Fibroblast of villous mesenchyme (primary cell): Measurements from ENCODE around the gene KPNA1. TPM values are rescaled to one million over a fixed set of nuclear protein-coding genes. Genes with fewer than 3 reads are reported as not detected.

ENCODE experiments used
- DNase-seq: peaks from one replicate; pipeline ENCODE4 v3.0.0-alpha.2; 2010; ENCODE audit warnings: low read depth
- H3K4me3 ChIP-seq: 2 replicates; pipeline ENCODE4 v1.5.1; 2011; ENCODE audit warnings: low read depth, mild to moderate bottlenecking, low read length
- total RNA-seq: library from RNA; depleted of rRNA; stranded (reverse); fragments of >200 nt; gene quantifications from 2 replicates; pipeline ENCODE4 v1.2.3, GENCODE V29; 2012
- TF ChIP-seq, protein P1 (sequence below): IDR thresholded peaks from 2 replicates; pipeline ENCODE4 v1.5.1; 2012; ENCODE audit warnings: low read depth, mild to moderate bottlenecking, low read length; ENCODE audit not compliant: insufficient read depth

KPNA1 gene
- total RNA-seq, 1 donor = 44.0 TPM

DNA sequence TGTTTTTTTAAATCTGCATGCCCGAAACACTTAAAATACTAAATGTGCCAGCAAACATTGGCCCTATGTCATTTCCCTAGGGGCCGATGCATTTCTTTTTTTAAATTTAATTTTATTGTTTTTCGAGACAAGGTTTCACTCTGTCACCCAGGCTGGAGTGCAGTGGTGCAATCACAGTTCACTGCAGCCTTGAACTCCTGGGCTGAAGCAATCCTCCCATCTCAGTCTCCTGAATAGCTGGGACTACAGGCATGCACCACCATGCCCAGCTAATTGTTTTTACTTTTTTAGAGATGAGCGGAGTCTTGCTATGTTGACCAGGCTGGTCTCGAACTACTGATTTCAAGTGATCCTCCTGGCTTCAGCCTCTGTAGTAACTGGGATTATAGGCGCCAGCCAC is 43.9 kb upstream of the KPNA1 start:
- TF ChIP-seq, protein P1, sequence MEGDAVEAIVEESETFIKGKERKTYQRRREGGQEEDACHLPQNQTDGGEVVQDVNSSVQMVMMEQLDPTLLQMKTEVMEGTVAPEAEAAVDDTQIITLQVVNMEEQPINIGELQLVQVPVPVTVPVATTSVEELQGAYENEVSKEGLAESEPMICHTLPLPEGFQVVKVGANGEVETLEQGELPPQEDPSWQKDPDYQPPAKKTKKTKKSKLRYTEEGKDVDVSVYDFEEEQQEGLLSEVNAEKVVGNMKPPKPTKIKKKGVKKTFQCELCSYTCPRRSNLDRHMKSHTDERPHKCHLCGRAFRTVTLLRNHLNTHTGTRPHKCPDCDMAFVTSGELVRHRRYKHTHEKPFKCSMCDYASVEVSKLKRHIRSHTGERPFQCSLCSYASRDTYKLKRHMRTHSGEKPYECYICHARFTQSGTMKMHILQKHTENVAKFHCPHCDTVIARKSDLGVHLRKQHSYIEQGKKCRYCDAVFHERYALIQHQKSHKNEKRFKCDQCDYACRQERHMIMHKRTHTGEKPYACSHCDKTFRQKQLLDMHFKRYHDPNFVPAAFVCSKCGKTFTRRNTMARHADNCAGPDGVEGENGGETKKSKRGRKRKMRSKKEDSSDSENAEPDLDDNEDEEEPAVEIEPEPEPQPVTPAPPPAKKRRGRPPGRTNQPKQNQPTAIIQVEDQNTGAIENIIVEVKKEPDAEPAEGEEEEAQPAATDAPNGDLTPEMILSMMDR = no peak
- DNase-seq = no peak
- no peak overlapping the region for H3K4me3 ChIP-seq

DNA sequence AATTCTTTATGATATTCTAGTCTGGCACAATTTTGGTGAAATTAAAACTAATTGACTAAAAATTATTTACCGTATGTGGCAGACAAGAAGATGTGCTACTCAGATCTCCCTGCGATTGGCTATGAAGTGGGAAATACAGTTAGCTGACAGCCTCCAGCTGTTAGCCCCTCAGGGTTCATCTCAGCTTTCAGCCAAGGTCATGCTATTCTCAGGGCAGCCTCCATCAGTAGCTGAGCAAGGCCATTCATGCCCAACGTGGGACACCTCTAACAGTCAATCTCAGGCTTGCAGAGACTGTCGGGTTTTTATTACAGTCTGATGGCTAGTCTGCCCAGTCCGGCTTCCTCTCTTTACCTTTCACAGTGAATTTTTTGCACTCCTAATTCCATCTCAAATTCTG is 42.6 kb upstream of the KPNA1 start:
- TF ChIP-seq, protein P1 = no peak
- DNase-seq = no peak
- no peak overlapping the region for H3K4me3 ChIP-seq

- DNase-seq = peak; percentile 45
- H3K4me3 ChIP-seq = no peak overlapping the region
- TF ChIP-seq, protein P1 = no peak
Observed at GRCh38 chr3:122555275-122556071, 40.7 kb upstream of the KPNA1 start.

DNA sequence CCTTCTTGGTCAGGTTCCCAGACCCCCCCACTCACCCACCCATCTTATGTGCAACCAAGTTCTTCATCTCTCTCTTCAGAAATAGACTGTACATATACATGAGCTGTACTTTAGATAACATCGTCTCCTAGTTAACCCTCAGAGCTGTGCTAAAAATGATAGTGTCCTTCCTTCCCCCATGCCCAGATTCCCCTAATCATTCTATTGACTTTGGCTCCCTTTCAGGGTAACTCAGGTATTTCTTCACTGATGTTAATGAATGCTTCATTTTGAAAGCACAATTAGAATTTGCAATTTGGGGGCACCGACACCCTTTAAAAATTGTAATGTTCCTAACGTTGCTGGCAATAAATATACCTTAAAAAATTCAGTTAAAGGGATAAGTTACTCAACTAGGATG is 38.4 kb upstream of the KPNA1 start:
- H3K4me3 ChIP-seq = no peak overlapping the region
- DNase-seq = no peak
- TF ChIP-seq, protein P1 = no peak

DNA sequence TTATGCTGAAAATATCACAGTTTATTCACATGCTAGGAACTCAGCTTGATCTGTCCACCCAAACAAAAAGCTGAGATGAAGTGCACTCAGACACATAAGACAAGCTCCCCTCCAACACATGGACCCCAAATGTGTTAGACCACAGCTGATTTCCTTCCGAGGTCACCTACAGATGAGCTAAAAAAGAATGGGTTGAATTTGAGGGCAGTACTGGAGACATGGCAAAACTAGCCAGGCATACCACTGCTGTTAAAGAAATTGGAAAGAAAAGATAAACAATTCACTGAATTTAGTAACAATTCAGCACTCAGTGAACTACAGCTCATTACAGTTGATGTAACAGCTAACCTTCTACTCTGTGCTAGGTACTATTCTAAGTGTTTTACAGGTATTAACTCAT is 33.9 kb upstream of the KPNA1 start:
- no peak for DNase-seq
- H3K4me3 ChIP-seq = no peak overlapping the region
- TF ChIP-seq, protein P1 = no peak

DNA sequence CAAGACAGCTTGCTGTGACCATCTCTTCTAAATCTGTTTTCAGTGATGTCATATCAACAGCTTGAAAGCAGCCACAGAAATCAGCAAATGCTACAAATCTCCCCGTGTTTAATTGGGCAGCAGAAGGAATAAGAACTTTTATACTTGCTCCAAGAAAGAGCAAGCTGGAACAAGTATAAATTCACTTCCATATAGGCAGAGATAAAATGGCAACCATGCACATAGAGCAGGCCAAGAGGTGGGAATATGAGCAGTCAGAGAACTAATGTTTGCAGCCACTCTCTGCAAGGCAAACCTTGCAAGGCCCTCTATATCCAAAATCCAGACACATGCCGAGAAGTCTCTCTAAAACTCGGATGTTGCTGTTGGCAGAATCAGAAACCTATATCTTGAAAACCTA is 33.3 kb upstream of the KPNA1 start:
- TF ChIP-seq, protein P1 = no peak
- no peak overlapping the region for H3K4me3 ChIP-seq
- DNase-seq = no peak

DNA sequence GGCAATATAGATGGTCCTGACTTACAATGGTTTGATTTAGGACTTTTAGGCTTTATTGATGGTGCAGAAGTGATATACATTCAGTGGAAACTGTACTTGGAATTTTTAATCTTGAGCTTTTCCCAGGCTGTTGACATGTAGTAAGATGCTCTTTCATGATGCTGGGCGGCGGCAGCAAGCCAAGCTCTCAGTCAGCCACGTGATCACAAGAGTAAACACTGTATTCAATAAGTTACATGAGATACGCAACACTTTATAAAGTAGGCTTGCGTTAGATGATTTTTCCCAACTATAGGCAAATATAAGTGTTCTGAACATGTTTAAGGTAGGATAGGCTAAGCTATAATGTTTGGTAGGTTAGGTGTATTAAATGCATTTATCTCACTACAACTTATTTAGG is 31.4 kb upstream of the KPNA1 start:
- no peak for DNase-seq
- TF ChIP-seq, protein P1 = no peak
- H3K4me3 ChIP-seq = no peak overlapping the region
